Measurements from ENCODE around the gene ADAMTS16. TPM values are rescaled to one million over a fixed set of nuclear protein-coding genes. Genes with fewer than 3 reads are reported as not detected.

The ADAMTS16 gene
- polyA plus RNA-seq, 3 donors = not detected

GRCh38 chr5:5203451-5203850, 63.3 kb downstream of the ADAMTS16 start:
- Histone ChIP-seq H3K4me1 (ENCODE audit: control insufficient read depth in 1 of 2, insufficient read depth in 2 of 2, low read length in 2 of 2) (no peaks in the 10 kb centered on the region), H2AFZ (ENCODE audit: insufficient read depth, low read depth, low read length, poor library complexity, severe bottlenecking) (no peak overlapping the region), H3K4me3 (replicated peaks in 1 of 3; ENCODE audit: low read depth in 2 of 3, low read length in 3 of 3) (no peak overlapping the region), H3K4me2 (replicated peaks; ENCODE audit: extremely low read depth, low read length, poor library complexity, severe bottlenecking) (no peak overlapping the region), H3K27me3 (ENCODE audit: control insufficient read depth in 2 of 2, insufficient read depth in 2 of 2, low read length in 2 of 2) (no peaks in the 10 kb centered on the region), H3K27ac (ENCODE audit: low read depth in 1 of 2, low read length in 2 of 2) (no peak overlapping the region), H4K20me1 (ENCODE audit: insufficient read depth, low read length) (no peaks in the 10 kb centered on the region), H3K9me3 (replicated peaks in 1 of 2; ENCODE audit: control insufficient read depth in 1 of 2, insufficient read depth in 1 of 2, low read length in 2 of 2) (peaks cover 0 to 4% of the 10 kb centered on the region in 2 donors), H3K79me2 (ENCODE audit: insufficient read depth, low read length) (no peaks in the 10 kb centered on the region), H3K9ac (ENCODE audit: insufficient read depth, low read length, poor library complexity, severe bottlenecking) (no peak overlapping the region), H3K36me3 (replicated peaks in 1 of 2; ENCODE audit: control insufficient read depth in 1 of 2, insufficient read depth in 2 of 2, low read length in 2 of 2) (no peaks in the 10 kb centered on the region)
- Mint-ChIP-seq H3K27ac (no peak overlapping the region), H3K4me3 (no peak overlapping the region), H3K9me3 (peaks cover 0 to 15% (median 5%) of the 10 kb centered on the region in 7 donors), H3K27me3 (ENCODE audit: low read depth in 3 of 3) (peaks cover 0 to 2% (median 2%) of the 10 kb centered on the region in 3 donors), H3K4me1 (no peaks in the 10 kb centered on the region), H3K36me3 (no peaks in the 10 kb centered on the region)
- TF ChIP-seq CTCF (IDR thresholded peaks at IDR 0.05) = no peak
- no peak for DNase-seq
- 64% methylated on average over 2 of the region's 2 CpGs for WGBS (ENCODE audit: insufficient coverage)
- intact Hi-C loops (cut with micrococcal nuclease) = no loop called here

GRCh38 chr5:5207828-5208227, 67.7 kb downstream of the ADAMTS16 start:
- H3K9me3 Mint-ChIP-seq = peaks cover 0 to 7% (median 4%) of the 10 kb centered on the region in 7 donors
- no peak overlapping the region for H3K27ac ChIP-seq (ENCODE audit: low read depth in 1 of 2, low read length in 2 of 2)
- 79% methylated on average over 2 of the region's 3 CpGs for WGBS (ENCODE audit: insufficient coverage)
- intact Hi-C loops (cut with micrococcal nuclease) = no loop called here
- H3K27ac Mint-ChIP-seq = no peak overlapping the region
- no peak overlapping the region for H3K4me3 Mint-ChIP-seq
- peaks cover 0 to 2% (median 0%) of the 10 kb centered on the region in 3 donors for H3K27me3 Mint-ChIP-seq (ENCODE audit: low read depth in 3 of 3)
- DNase-seq = no peak
- no peak overlapping the region for H2AFZ ChIP-seq (ENCODE audit: insufficient read depth, low read depth, low read length, poor library complexity, severe bottlenecking)
- no peaks in the 10 kb centered on the region for H3K36me3 Mint-ChIP-seq
- no peak for TF ChIP-seq CTCF (IDR thresholded peaks at IDR 0.05)
- H3K4me1 ChIP-seq (ENCODE audit: control insufficient read depth in 1 of 2, insufficient read depth in 2 of 2, low read length in 2 of 2) = no peaks in the 10 kb centered on the region
- H3K27me3 ChIP-seq (ENCODE audit: control insufficient read depth in 2 of 2, insufficient read depth in 2 of 2, low read length in 2 of 2) = no peaks in the 10 kb centered on the region
- no peaks in the 10 kb centered on the region for H3K4me1 Mint-ChIP-seq
- no peaks in the 10 kb centered on the region for H3K79me2 ChIP-seq (ENCODE audit: insufficient read depth, low read length)
- no peaks in the 10 kb centered on the region for H4K20me1 ChIP-seq (ENCODE audit: insufficient read depth, low read length)
- H3K36me3 ChIP-seq (replicated peaks in 1 of 2; ENCODE audit: control insufficient read depth in 1 of 2, insufficient read depth in 2 of 2, low read length in 2 of 2) = no peaks in the 10 kb centered on the region
- H3K4me2 ChIP-seq (replicated peaks; ENCODE audit: extremely low read depth, low read length, poor library complexity, severe bottlenecking) = no peak overlapping the region
- H3K4me3 ChIP-seq (replicated peaks in 1 of 3; ENCODE audit: low read depth in 2 of 3, low read length in 3 of 3) = no peak overlapping the region
- no peaks in the 10 kb centered on the region for H3K9me3 ChIP-seq (replicated peaks in 1 of 2; ENCODE audit: control insufficient read depth in 1 of 2, insufficient read depth in 1 of 2, low read length in 2 of 2)
- H3K9ac ChIP-seq (ENCODE audit: insufficient read depth, low read length, poor library complexity, severe bottlenecking) = no peak overlapping the region
